DND-41 (cell line): ENCODE measurements around the gene RPUSD3.
"Not testable (repeated sequence)": the region's sequence is repeated elsewhere in the genome, so short reads cannot be mapped to it uniquely, and the experiment has no call there.

Source experiments
- ATAC-seq: fragments of 200-7000 bp; cut with Tn5 transposase; 3 replicates; pipeline ENCODE4 v1.9.1; 2021; ENCODE audit warnings: low read depth; ENCODE audit not compliant: insufficient read depth
- DNase-seq: peaks from one replicate; pipeline ENCODE4 v3.0.0-alpha.2; 2020
- H2AFZ ChIP-seq: 2 replicates; pipeline ENCODE4 v1.6.0; 2012; ENCODE audit warnings: low read depth, low read length
- H3K27ac ChIP-seq: 2 replicates; pipeline ENCODE4 v1.5.1; 2012; ENCODE audit warnings: low read length, inconsistent platforms
- H3K27me3 ChIP-seq: fragments of 200-600 bp; sonication (generic); 2 replicates; pipeline ENCODE4 v1.6.0; 2012; ENCODE audit warnings: low read length, mild to moderate bottlenecking, inconsistent platforms; ENCODE audit not compliant: insufficient read depth, poor library complexity
- H3K36me3 ChIP-seq: 2 replicates; pipeline ENCODE4 v1.5.1; 2012; ENCODE audit warnings: low read length, inconsistent platforms; ENCODE audit not compliant: insufficient read depth
- H3K4me1 ChIP-seq: 2 replicates; pipeline ENCODE4 v1.5.1; 2012; ENCODE audit warnings: mild to moderate bottlenecking, low read length; ENCODE audit not compliant: insufficient read depth
- H3K4me2 ChIP-seq: 2 replicates; pipeline ENCODE4 v1.6.0; 2012; ENCODE audit warnings: mild to moderate bottlenecking, moderate library complexity, low read length, inconsistent platforms; ENCODE audit not compliant: insufficient read depth
- H3K4me3 ChIP-seq, 2 experiments: fragments of 200-600 bp in 1 of 2; shearing (Covaris generic) in 1 of 2; 2 replicates each; pipeline ENCODE4 v1.5.1; 2012 to 2016; ENCODE audit warnings: inconsistent platforms in 2 of 2, low read length in 2 of 2, mild to moderate bottlenecking in 2 of 2, low read depth in 1 of 2, moderate library complexity in 1 of 2
- H3K79me2 ChIP-seq: 2 replicates; pipeline ENCODE4 v1.6.0; 2012; ENCODE audit warnings: low read length, inconsistent platforms; ENCODE audit not compliant: insufficient read depth
- H3K9ac ChIP-seq: 2 replicates; pipeline ENCODE4 v1.6.0; 2012; ENCODE audit warnings: low read depth, mild to moderate bottlenecking, inconsistent platforms, low read length, moderate library complexity
- H3K9me3 ChIP-seq: 2 replicates; pipeline ENCODE4 v1.5.1; 2012; ENCODE audit warnings: low read length, moderate library complexity, mild to moderate bottlenecking, inconsistent platforms; ENCODE audit not compliant: insufficient read depth, severe bottlenecking
- H4K20me1 ChIP-seq: 2 replicates; pipeline ENCODE4 v1.6.0; 2012; ENCODE audit warnings: low read length; ENCODE audit not compliant: insufficient read depth
- CTCF ChIP-seq: IDR thresholded peaks from 2 replicates; pipeline ENCODE4 v1.5.1; 2012; ENCODE audit warnings: borderline replicate concordance, low read length, moderate library complexity, mild to moderate bottlenecking; ENCODE audit not compliant: poor library complexity, severe bottlenecking; ENCODE audit errors: extremely low read depth
- EZH2 ChIP-seq: IDR thresholded peaks from 3 replicates; pipeline ENCODE4 v1.6.1; 2012; ENCODE audit warnings: borderline replicate concordance, low read depth, mild to moderate bottlenecking, moderate library complexity, low read length, inconsistent platforms; ENCODE audit not compliant: severe bottlenecking

The RPUSD3 gene

GRCh38 chr3:9875448-9875847 is 31.6 kb upstream of the RPUSD3 start:
- H3K4me3 ChIP-seq = no peak overlapping the region
- H3K4me1 ChIP-seq = no peaks in the 10 kb centered on the region
- H2AFZ ChIP-seq = no peak overlapping the region
- H3K9me3 ChIP-seq = no peaks in the 10 kb centered on the region
- H3K27ac ChIP-seq = no peak overlapping the region
- TF ChIP-seq CTCF (no peak), EZH2 (no peak)
- H3K27me3 ChIP-seq = peaks cover 5% of the 10 kb centered on the region
- no peaks in the 10 kb centered on the region for H3K79me2 ChIP-seq
- no peak overlapping the region for H3K9ac ChIP-seq
- DNase-seq (no peak), ATAC-seq (no peak)
- H3K36me3 ChIP-seq = no peaks in the 10 kb centered on the region
- no peaks in the 10 kb centered on the region for H4K20me1 ChIP-seq
- H3K4me2 ChIP-seq = no peak overlapping the region

DNA sequence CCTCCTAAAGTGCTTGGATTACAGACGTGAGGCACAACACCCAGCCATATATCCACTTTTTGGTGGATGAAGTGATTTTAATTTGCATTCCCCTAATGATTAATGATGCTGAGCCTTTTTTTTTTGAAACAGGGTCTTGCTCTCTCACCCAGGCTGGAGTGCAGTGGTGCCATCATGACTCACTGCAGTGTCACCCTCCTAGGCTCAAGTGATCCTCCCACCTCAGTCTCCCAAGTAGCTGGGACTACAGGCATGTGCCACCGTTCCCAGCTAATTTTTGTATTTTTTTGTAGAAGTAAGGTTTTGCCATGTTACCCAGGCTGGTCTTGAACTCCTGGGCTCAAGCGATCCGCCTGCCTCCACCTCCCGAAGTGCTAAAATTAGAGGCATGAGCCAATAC is 28.3 kb upstream of the RPUSD3 start:
- not testable (repeated sequence) for H3K4me3 ChIP-seq, ATAC-seq, H3K4me2 ChIP-seq, H3K9ac ChIP-seq, DNase-seq, H2AFZ ChIP-seq, H3K36me3 ChIP-seq, H3K27me3 ChIP-seq, H3K4me1 ChIP-seq, H3K9me3 ChIP-seq, H3K79me2 ChIP-seq, H4K20me1 ChIP-seq, H3K27ac ChIP-seq

- TF ChIP-seq EZH2 (no peak), CTCF (no peak)
- DNase-seq (no peak), ATAC-seq (no peak)
- H3K4me3 ChIP-seq = no peak overlapping the region
- H3K9ac ChIP-seq = no peak overlapping the region
- no peak overlapping the region for H3K27ac ChIP-seq
- no peaks in the 10 kb centered on the region for H3K4me1 ChIP-seq
- no peaks in the 10 kb centered on the region for H3K9me3 ChIP-seq
- no peaks in the 10 kb centered on the region for H3K79me2 ChIP-seq
- no peak overlapping the region for H3K4me2 ChIP-seq
- no peak overlapping the region for H2AFZ ChIP-seq
- no peaks in the 10 kb centered on the region for H3K36me3 ChIP-seq
- no peaks in the 10 kb centered on the region for H4K20me1 ChIP-seq
- H3K27me3 ChIP-seq = no peaks in the 10 kb centered on the region
These were observed 27.2 kb upstream of the RPUSD3 start for GRCh38 chr3:9870978-9871377.

DNA sequence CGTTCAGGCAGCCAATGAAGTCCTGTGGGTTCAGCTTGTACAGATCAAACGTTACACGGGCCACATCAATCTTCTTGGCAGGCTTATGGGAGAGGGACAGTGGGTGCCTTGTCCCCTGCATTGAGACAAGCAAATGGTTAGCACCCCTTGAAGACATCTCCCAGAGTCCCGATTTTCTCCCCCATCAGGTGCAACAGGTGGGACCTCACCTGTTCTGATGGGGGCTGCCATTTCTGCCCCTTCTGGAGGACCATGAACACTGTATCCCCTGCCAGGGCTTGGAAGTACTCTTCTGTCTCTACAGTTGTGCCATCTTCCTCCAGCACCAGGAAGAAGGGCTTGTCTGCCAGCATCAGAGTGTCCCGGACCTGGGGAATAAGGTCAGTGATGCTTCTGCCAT is 26.1 kb upstream of the RPUSD3 start:
- Histone ChIP-seq H3K9me3 (no peaks in the 10 kb centered on the region), H3K27ac (no peak overlapping the region), H3K4me2 (no peak overlapping the region), H3K4me1 (no peaks in the 10 kb centered on the region), H3K79me2 (no peaks in the 10 kb centered on the region), H4K20me1 (no peaks in the 10 kb centered on the region), H3K36me3 (no peaks in the 10 kb centered on the region), H3K27me3 (no peaks in the 10 kb centered on the region), H2AFZ (no peak overlapping the region), H3K4me3 (no peak overlapping the region), H3K9ac (no peak overlapping the region)
- no peak for TF ChIP-seq CTCF
- no peak for TF ChIP-seq EZH2
- DNase-seq (no peak), ATAC-seq (no peak)
